Astrocyte (in vitro differentiated cells and primary cell): ENCODE data around the gene PPP2R2B. TPM values are rescaled to one million over a fixed set of nuclear protein-coding genes. Genes with fewer than 3 reads are reported as not detected.

Experiments used
- DNase-seq: peaks from one replicate; pipeline ENCODE4 v3.0.0-alpha.2; 2010; ENCODE audit warnings: low read depth
- FAIRE-seq: peaks from 2 replicates; lab custom pipeline; 2011; peaks lifted over from hg19 to GRCh38; lab: Jason Lieb, UNC
- H2AFZ ChIP-seq: 2 replicates; pipeline ENCODE4 v1.6.0; 2012; ENCODE audit warnings: low read depth, low read length, inconsistent platforms
- H3K27ac ChIP-seq: 2 replicates; pipeline ENCODE4 v1.5.1; 2011; ENCODE audit warnings: low read depth, low read length, inconsistent platforms
- H3K27me3 ChIP-seq: 2 replicates; pipeline ENCODE4 v1.6.0; 2011; ENCODE audit warnings: low read length, inconsistent platforms; ENCODE audit not compliant: insufficient read depth
- H3K36me3 ChIP-seq: 2 replicates; pipeline ENCODE4 v1.5.1; 2011; ENCODE audit warnings: low read length, inconsistent platforms; ENCODE audit not compliant: insufficient read depth
- H3K4me1 ChIP-seq: 2 replicates; pipeline ENCODE4 v1.5.1; 2011; ENCODE audit warnings: low read length, inconsistent platforms; ENCODE audit not compliant: insufficient read depth
- H3K4me2 ChIP-seq: 2 replicates; pipeline ENCODE4 v1.6.0; 2012; ENCODE audit warnings: low read length, inconsistent platforms
- H3K4me3 ChIP-seq: 2 replicates; pipeline ENCODE4 v1.5.1; 2011; ENCODE audit warnings: low read depth, mild to moderate bottlenecking, low read length, inconsistent platforms; ENCODE audit not compliant: insufficient read depth
- H3K79me2 ChIP-seq: 2 replicates; pipeline ENCODE4 v1.6.0; 2012; ENCODE audit warnings: mild to moderate bottlenecking, low read length, inconsistent platforms; ENCODE audit not compliant: insufficient read depth
- H3K9ac ChIP-seq: 2 replicates; pipeline ENCODE4 v1.6.0; 2012; ENCODE audit warnings: mild to moderate bottlenecking, low read length, inconsistent platforms
- H3K9me3 ChIP-seq: 2 replicates; pipeline ENCODE4 v1.5.1; 2012; ENCODE audit warnings: low read depth, mild to moderate bottlenecking, low read length, inconsistent platforms; ENCODE audit not compliant: insufficient read depth
- H4K20me1 ChIP-seq: 2 replicates; pipeline ENCODE4 v1.6.0; 2012; ENCODE audit warnings: low read length, inconsistent platforms; ENCODE audit not compliant: insufficient read depth
- H3K27ac Mint-ChIP-seq: one replicate; pipeline ENCODE4 v1.8.0; 2021; ENCODE audit warnings: mild to moderate bottlenecking, mixed read lengths; ENCODE audit not compliant: unreplicated experiment
- H3K27me3 Mint-ChIP-seq: one replicate; pipeline ENCODE4 v1.8.0; 2021; ENCODE audit warnings: low read depth, mixed read lengths; ENCODE audit not compliant: unreplicated experiment
- H3K36me3 Mint-ChIP-seq: one replicate; pipeline ENCODE4 v1.8.0; 2021; ENCODE audit warnings: low read depth, mixed read lengths; ENCODE audit not compliant: unreplicated experiment
- H3K4me1 Mint-ChIP-seq: one replicate; pipeline ENCODE4 v1.8.0; 2021; ENCODE audit warnings: low read depth, mixed read lengths; ENCODE audit not compliant: unreplicated experiment
- H3K4me3 Mint-ChIP-seq: one replicate; pipeline ENCODE4 v1.8.0; 2021; ENCODE audit warnings: mild to moderate bottlenecking, moderate library complexity, mixed read lengths; ENCODE audit not compliant: unreplicated experiment
- H3K9me3 Mint-ChIP-seq: one replicate; pipeline ENCODE4 v1.8.0; 2021; ENCODE audit warnings: mild to moderate bottlenecking, mixed read lengths; ENCODE audit not compliant: unreplicated experiment
- EZH2 ChIP-seq: IDR thresholded peaks from 2 replicates; pipeline ENCODE4 v1.6.1; 2012; ENCODE audit warnings: mild to moderate bottlenecking, low read length, inconsistent platforms; ENCODE audit not compliant: insufficient read depth
- total RNA-seq: library from RNA; stranded (reverse); gene quantifications from 2 replicates; pipeline ENCODE4 v1.2.1, GENCODE V29; 2021
- TF ChIP-seq, protein P1 (sequence below): IDR thresholded peaks from 2 replicates; pipeline ENCODE4 v1.5.1; 2011; ENCODE audit warnings: low read depth, mild to moderate bottlenecking, inconsistent platforms, low read length, moderate library complexity; ENCODE audit not compliant: insufficient read depth

PPP2R2B gene
- total RNA-seq, 1 donor from 2014 or later = 5.2 TPM

DNA sequence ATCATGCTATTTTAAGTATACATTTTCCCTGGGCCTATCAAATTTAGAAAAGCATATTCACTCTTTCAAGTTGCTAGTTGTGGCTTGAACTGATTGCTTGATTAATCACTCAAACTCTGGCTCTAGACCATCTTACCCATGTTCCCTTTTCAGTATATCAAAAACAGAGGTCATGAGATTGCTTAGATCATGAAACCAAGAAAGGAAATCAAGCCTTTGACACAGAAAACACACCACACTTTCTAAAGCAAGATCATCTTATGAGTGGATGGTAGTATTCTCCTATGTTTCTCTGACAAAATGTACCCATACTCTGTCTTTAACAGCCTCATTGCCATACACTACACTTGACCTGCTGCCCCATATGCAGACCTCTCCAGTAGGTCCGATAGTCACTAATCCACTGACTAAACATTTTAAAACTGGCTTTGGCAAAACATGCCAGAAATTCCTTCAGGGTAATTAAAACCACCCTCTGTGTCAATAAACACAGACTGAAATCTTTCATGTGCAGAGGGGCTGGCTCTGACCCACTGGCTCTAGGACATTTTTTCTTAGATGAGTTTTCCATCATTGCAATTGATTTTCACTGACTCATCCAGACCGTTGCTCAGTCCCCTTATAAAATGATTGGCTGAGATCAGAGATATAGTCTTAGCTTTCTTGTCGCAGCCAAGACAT is 18.2 kb downstream of the PPP2R2B start:
- no peaks in the 10 kb centered on the region for H3K36me3 Mint-ChIP-seq
- no peaks in the 10 kb centered on the region for H3K9me3 Mint-ChIP-seq
- H2AFZ ChIP-seq = no peak overlapping the region
- peak overlapping the region; percentile 26 for H3K4me2 ChIP-seq
- no peak overlapping the region for H3K9ac ChIP-seq
- no peak overlapping the region for H3K27ac ChIP-seq
- H3K9me3 ChIP-seq = no peaks in the 10 kb centered on the region
- H3K27me3 ChIP-seq = no peaks in the 10 kb centered on the region
- DNase-seq = peak; percentile 81
- TF ChIP-seq, protein P1, sequence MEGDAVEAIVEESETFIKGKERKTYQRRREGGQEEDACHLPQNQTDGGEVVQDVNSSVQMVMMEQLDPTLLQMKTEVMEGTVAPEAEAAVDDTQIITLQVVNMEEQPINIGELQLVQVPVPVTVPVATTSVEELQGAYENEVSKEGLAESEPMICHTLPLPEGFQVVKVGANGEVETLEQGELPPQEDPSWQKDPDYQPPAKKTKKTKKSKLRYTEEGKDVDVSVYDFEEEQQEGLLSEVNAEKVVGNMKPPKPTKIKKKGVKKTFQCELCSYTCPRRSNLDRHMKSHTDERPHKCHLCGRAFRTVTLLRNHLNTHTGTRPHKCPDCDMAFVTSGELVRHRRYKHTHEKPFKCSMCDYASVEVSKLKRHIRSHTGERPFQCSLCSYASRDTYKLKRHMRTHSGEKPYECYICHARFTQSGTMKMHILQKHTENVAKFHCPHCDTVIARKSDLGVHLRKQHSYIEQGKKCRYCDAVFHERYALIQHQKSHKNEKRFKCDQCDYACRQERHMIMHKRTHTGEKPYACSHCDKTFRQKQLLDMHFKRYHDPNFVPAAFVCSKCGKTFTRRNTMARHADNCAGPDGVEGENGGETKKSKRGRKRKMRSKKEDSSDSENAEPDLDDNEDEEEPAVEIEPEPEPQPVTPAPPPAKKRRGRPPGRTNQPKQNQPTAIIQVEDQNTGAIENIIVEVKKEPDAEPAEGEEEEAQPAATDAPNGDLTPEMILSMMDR = no peak
- no peak for TF ChIP-seq EZH2
- no peak for FAIRE-seq
- peaks cover 7% of the 10 kb centered on the region for H3K4me1 Mint-ChIP-seq
- no peaks in the 10 kb centered on the region for H3K79me2 ChIP-seq
- no peaks in the 10 kb centered on the region for H3K4me1 ChIP-seq
- H4K20me1 ChIP-seq = no peaks in the 10 kb centered on the region
- H3K4me3 ChIP-seq = no peak overlapping the region
- no peak overlapping the region for H3K4me3 Mint-ChIP-seq
- no peaks in the 10 kb centered on the region for H3K36me3 ChIP-seq
- H3K27me3 Mint-ChIP-seq = no peaks in the 10 kb centered on the region
- H3K27ac Mint-ChIP-seq = no peak overlapping the region

DNA sequence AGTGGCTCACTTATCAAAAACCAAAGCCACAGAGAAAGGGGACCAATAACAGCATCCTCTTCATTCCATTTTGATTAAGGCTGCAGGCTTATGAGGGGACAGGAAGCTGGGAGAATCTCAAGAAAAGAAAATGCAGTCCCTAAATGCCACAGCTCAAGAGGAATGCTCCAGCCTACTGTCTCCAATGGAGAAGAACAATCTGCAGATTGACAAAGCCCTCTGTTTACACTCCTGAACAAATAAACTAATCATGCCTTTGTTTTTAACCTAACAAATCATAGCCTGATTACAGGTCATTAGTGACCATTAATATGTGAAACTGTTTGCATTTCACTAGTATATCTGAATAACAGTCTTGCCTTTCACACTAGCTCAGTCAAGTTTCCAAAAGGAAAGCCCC is 26.5 kb downstream of the PPP2R2B start:
- H3K27ac Mint-ChIP-seq = no peak overlapping the region
- Histone ChIP-seq H3K9ac (no peak overlapping the region), H3K27ac (no peak overlapping the region), H3K4me2 (no peak overlapping the region), H3K4me3 (no peak overlapping the region), H3K36me3 (no peaks in the 10 kb centered on the region), H3K4me1 (no peaks in the 10 kb centered on the region), H4K20me1 (no peaks in the 10 kb centered on the region), H3K9me3 (no peaks in the 10 kb centered on the region), H3K79me2 (no peaks in the 10 kb centered on the region), H2AFZ (no peak overlapping the region), H3K27me3 (no peaks in the 10 kb centered on the region)
- no peaks in the 10 kb centered on the region for H3K36me3 Mint-ChIP-seq
- DNase-seq (no peak), FAIRE-seq (no peak)
- no peaks in the 10 kb centered on the region for H3K27me3 Mint-ChIP-seq
- no peaks in the 10 kb centered on the region for H3K9me3 Mint-ChIP-seq
- TF ChIP-seq, protein P1 = no peak
- TF ChIP-seq EZH2 = no peak
- H3K4me3 Mint-ChIP-seq = no peak overlapping the region
- no peaks in the 10 kb centered on the region for H3K4me1 Mint-ChIP-seq

DNA sequence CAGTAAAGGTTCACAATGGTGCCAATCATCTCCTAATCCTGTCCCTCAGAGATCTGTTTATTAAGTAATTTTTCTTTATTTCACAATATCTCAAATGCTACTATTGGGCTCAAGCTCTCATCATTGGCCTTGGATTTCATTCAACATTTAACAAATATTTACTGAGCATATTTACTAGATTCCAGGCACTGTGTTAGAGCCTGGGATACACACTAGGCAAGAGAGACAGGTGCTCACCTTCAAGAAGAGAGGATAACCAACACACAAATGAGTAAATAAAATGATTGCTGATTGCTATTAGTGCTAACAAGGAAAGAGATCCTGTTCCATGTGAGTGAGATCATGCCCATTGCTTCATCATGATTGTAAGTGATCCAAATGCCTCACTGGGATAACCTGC is 27.4 kb downstream of the PPP2R2B start:
- no peaks in the 10 kb centered on the region for H3K27me3 Mint-ChIP-seq
- Histone ChIP-seq H3K79me2 (no peaks in the 10 kb centered on the region), H4K20me1 (no peaks in the 10 kb centered on the region), H3K9ac (no peak overlapping the region), H3K36me3 (no peaks in the 10 kb centered on the region), H3K4me3 (no peak overlapping the region), H3K9me3 (no peaks in the 10 kb centered on the region), H2AFZ (no peak overlapping the region), H3K4me2 (no peak overlapping the region), H3K27ac (no peak overlapping the region), H3K4me1 (no peaks in the 10 kb centered on the region), H3K27me3 (no peaks in the 10 kb centered on the region)
- H3K4me1 Mint-ChIP-seq = no peaks in the 10 kb centered on the region
- no peak for DNase-seq
- H3K36me3 Mint-ChIP-seq = no peaks in the 10 kb centered on the region
- no peak for FAIRE-seq
- no peak overlapping the region for H3K4me3 Mint-ChIP-seq
- no peaks in the 10 kb centered on the region for H3K9me3 Mint-ChIP-seq
- H3K27ac Mint-ChIP-seq = no peak overlapping the region
- no peak for TF ChIP-seq EZH2
- TF ChIP-seq, protein P1 = no peak
